Stomach (tissue), 4 donors: ENCODE data around the gene CPLX3.

Experiments
- EP300 ChIP-seq: sonication (generic); formaldehyde crosslinking; IDR thresholded peaks from one replicate; pipeline ENCODE4 v1.6.1; 2017; ENCODE audit warnings: antibody characterized with exemption
- POLR2A ChIP-seq, 4 donors: fragments of 450-650 bp; IDR thresholded peaks; one replicate each; pipeline ENCODE4 v1.6.1; 2016; ENCODE audit warnings: antibody characterized with exemption in 4 of 4, control low read depth in 2 of 4, mild to moderate bottlenecking in 1 of 4, moderate library complexity in 1 of 4
- POLR2AphosphoS5 ChIP-seq, 3 donors: sonication (generic); formaldehyde crosslinking; IDR thresholded peaks; one replicate each; pipeline ENCODE4 v1.6.1; 2016; ENCODE audit warnings: antibody characterized with exemption in 3 of 3
- TF ChIP-seq, protein P1 (sequence below), 7 experiments: fragments of 450-650 bp in 4 of 7; fragments of 200-600 bp in 3 of 7; sonication (generic) in 3 of 7; IDR thresholded peaks; one replicate each; pipeline ENCODE4 v1.5.1; 2016 to 2019; ENCODE audit warnings: antibody characterized with exemption in 7 of 7, control low read depth in 2 of 7, mild to moderate bottlenecking in 1 of 7

DNA sequence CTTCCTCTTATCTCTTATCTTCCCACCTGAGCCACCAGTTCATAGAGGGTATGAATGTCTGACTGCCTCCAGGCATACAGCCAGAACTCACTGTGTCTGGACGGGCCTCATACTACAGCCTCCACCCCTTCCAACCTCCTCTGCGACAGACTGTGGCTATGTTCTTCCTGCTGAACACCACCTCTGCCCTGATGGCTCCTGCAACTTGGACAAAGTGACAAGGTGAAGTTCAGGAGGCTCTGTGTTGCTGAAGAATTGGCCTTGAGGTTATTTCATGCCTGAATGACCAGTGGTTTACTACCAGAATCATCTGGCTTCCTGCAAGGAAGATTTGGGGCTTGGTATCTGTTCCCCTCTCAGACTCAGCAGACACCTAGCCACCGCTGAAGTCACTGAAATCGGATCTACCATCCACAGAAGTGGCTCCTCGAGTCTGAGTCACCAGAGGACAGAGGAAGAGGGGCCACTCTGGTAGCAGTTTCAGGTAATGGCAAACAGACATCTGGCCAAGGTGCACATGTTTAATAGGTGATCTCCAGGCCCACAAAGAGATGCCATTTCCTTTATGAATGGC lies 30.7 kb downstream of the CPLX3 start:
- TF ChIP-seq POLR2AphosphoS5 (IDR thresholded peaks at IDR 0.05) (peak in 1 of 3 donors; percentile 44), POLR2A (IDR thresholded peaks at IDR 0.05) (no peak), EP300 (no peak)
- TF ChIP-seq, protein P1, sequence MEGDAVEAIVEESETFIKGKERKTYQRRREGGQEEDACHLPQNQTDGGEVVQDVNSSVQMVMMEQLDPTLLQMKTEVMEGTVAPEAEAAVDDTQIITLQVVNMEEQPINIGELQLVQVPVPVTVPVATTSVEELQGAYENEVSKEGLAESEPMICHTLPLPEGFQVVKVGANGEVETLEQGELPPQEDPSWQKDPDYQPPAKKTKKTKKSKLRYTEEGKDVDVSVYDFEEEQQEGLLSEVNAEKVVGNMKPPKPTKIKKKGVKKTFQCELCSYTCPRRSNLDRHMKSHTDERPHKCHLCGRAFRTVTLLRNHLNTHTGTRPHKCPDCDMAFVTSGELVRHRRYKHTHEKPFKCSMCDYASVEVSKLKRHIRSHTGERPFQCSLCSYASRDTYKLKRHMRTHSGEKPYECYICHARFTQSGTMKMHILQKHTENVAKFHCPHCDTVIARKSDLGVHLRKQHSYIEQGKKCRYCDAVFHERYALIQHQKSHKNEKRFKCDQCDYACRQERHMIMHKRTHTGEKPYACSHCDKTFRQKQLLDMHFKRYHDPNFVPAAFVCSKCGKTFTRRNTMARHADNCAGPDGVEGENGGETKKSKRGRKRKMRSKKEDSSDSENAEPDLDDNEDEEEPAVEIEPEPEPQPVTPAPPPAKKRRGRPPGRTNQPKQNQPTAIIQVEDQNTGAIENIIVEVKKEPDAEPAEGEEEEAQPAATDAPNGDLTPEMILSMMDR (IDR thresholded peaks at IDR 0.05) = no peak
